ENCODE measurements around the gene KRAS. TPM values are rescaled to one million over a fixed set of nuclear protein-coding genes. Genes with fewer than 3 reads are reported as not detected.

Gene KRAS
- total and polyA plus RNA-seq, 5 donors from 2014 or later: 24.0 to 46.7 (median 33.4) TPM

DNA sequence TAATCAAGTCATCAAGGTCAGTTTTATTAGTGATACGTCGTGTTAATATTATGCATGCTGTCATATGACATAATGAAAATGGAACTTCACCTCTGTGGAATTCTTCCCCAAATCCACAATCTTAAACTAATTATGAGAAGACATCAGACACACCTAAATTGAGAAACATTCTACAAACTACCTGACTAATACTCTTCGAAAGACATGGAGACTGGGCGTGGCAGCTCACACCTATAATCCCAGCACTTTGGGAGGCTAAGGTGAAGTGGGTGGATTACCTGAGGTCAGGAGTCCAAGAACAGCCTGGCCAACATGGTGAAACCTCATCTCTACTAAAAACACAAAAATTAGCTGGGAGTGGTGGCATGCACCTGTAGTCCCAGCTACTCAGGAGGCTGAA lies 33.3 kb upstream of the KRAS start:
- no peak overlapping the region for H3K4me3 ChIP-seq (ENCODE audit: low read depth, low read length)
- peaks cover 27% of the 10 kb centered on the region for H3K27me3 Mint-ChIP-seq
- no peak for ATAC-seq (ENCODE audit: low read depth in 2 of 2)
- no peaks in the 10 kb centered on the region for H3K36me3 Mint-ChIP-seq
- H3K36me3 ChIP-seq (ENCODE audit: control insufficient read depth, insufficient read depth, low read length): no peaks in the 10 kb centered on the region
- no peaks in the 10 kb centered on the region for H3K27me3 ChIP-seq (ENCODE audit: control insufficient read depth, insufficient read depth, low read length)
- DNase-seq: no peak
- peaks cover 0 to 5% (median 0%) of the 10 kb centered on the region in 7 donors for H3K9me3 Mint-ChIP-seq
- H3K4me3 Mint-ChIP-seq: no peak overlapping the region
- peaks cover 18 to 43% (median 32%) of the 10 kb centered on the region in 4 donors for H3K4me1 Mint-ChIP-seq
- no peaks in the 10 kb centered on the region for H3K9me3 ChIP-seq (ENCODE audit: control insufficient read depth in 2 of 2, low read length in 2 of 2)
- peaks cover 21% of the 10 kb centered on the region for H3K4me1 ChIP-seq (ENCODE audit: control insufficient read depth, insufficient read depth, low read length, poor library complexity, severe bottlenecking)
- H3K27ac Mint-ChIP-seq: peak overlapping the region in 2 of 3 donors; percentile 73 to 85
- H3K27ac ChIP-seq (ENCODE audit: insufficient read depth, low read length, poor library complexity, severe bottlenecking): no peak overlapping the region

DNA sequence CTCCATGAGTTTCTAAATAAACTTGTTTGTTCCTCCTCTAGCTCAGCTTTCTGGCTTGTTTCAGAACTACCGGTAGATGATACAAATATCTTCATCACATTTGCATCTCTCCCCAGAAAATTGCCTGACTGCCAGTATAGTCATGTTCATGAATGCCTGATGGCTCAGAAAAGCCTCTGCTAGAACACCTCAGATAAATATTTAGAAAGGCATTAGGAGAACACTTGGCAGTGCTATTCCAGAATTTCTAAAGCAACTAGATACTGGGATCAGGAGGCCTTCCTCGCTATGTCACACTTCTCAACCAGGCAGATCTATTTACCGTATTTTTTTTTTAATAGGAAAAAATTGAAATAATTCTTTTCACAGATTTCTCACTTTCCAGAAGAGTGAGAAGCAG lies 32.3 kb upstream of the KRAS start:
- ATAC-seq (ENCODE audit: low read depth in 2 of 2) (no peak), DNase-seq (no peak)
- Mint-ChIP-seq H3K4me1 (peaks cover 18 to 49% (median 32%) of the 10 kb centered on the region in 4 donors), H3K27ac (peak overlapping the region in 2 of 3 donors; percentile 27 to 29), H3K9me3 (peaks cover 0 to 4% (median 0%) of the 10 kb centered on the region in 7 donors), H3K27me3 (peaks cover 26% of the 10 kb centered on the region), H3K4me3 (no peak overlapping the region), H3K36me3 (no peaks in the 10 kb centered on the region)
- no peak overlapping the region for H3K4me3 ChIP-seq (ENCODE audit: low read depth, low read length)
- H3K36me3 ChIP-seq (ENCODE audit: control insufficient read depth, insufficient read depth, low read length): no peaks in the 10 kb centered on the region
- peaks cover 21% of the 10 kb centered on the region for H3K4me1 ChIP-seq (ENCODE audit: control insufficient read depth, insufficient read depth, low read length, poor library complexity, severe bottlenecking)
- H3K9me3 ChIP-seq (ENCODE audit: control insufficient read depth in 2 of 2, low read length in 2 of 2): no peaks in the 10 kb centered on the region
- no peaks in the 10 kb centered on the region for H3K27me3 ChIP-seq (ENCODE audit: control insufficient read depth, insufficient read depth, low read length)
- H3K27ac ChIP-seq (ENCODE audit: insufficient read depth, low read length, poor library complexity, severe bottlenecking): no peak overlapping the region

DNA sequence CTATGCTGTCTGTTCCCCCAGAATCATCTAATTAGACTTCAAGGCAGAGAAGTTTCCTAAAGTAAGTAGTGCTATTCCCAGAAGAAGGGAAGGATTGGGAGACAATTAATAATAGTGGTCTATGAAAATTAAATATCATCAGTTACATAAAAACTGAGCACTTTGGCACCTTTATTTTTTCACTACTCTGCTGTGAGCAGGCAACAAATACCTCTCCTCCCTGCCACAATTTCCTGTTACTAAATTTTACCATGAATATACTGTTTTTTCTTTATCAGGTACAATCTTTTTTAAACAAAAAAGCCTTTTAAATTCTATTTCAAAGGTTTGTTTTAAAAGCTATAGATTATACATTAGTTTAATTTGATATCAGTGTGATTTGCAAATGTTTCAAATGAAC lies 29.4 kb upstream of the KRAS start:
- peaks cover 6% of the 10 kb centered on the region for H3K27me3 Mint-ChIP-seq
- ATAC-seq (ENCODE audit: low read depth in 2 of 2) (no peak), DNase-seq (peak in 2 of 3 donors; percentile 16 to 20)
- Histone ChIP-seq H3K27ac (ENCODE audit: insufficient read depth, low read length, poor library complexity, severe bottlenecking) (peak overlapping the region; percentile 19), H3K36me3 (ENCODE audit: control insufficient read depth, insufficient read depth, low read length) (no peaks in the 10 kb centered on the region), H3K27me3 (ENCODE audit: control insufficient read depth, insufficient read depth, low read length) (no peaks in the 10 kb centered on the region), H3K4me1 (ENCODE audit: control insufficient read depth, insufficient read depth, low read length, poor library complexity, severe bottlenecking) (peaks cover 21% of the 10 kb centered on the region), H3K9me3 (ENCODE audit: control insufficient read depth in 2 of 2, low read length in 2 of 2) (no peaks in the 10 kb centered on the region), H3K4me3 (ENCODE audit: low read depth, low read length) (peak overlapping the region; percentile 61)
- H3K4me1 Mint-ChIP-seq: peaks cover 12 to 52% (median 29%) of the 10 kb centered on the region in 4 donors
- peaks cover 0 to 4% (median 0%) of the 10 kb centered on the region in 7 donors for H3K9me3 Mint-ChIP-seq
- H3K36me3 Mint-ChIP-seq: no peaks in the 10 kb centered on the region
- H3K27ac Mint-ChIP-seq: peak overlapping the region; percentile 78 to 88 (median 84)
- peak overlapping the region in 3 of 4 donors; percentile 4 to 71 (median 57) for H3K4me3 Mint-ChIP-seq

DNA sequence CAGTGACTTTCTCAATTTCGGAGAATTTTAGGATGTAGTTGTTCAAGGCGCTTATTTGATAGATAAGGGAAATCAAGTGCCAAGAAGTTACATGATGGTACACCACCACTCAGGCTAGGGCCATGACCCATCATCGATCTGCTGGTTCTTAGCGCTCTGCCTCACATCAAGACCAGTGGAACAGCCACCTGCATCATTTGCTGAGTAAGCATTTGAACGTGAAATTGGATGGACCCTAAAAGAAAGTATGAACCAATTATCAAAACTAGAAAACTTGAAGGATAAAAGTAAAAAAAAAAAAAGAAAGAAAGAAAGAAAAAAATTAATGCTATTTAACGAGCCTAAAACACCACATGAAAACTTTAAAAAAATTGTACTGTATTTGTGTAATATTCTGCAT lies 27.5 kb upstream of the KRAS start:
- Histone ChIP-seq H3K36me3 (ENCODE audit: control insufficient read depth, insufficient read depth, low read length) (no peaks in the 10 kb centered on the region), H3K4me3 (ENCODE audit: low read depth, low read length) (no peak overlapping the region), H3K9me3 (ENCODE audit: control insufficient read depth in 2 of 2, low read length in 2 of 2) (no peaks in the 10 kb centered on the region), H3K4me1 (ENCODE audit: control insufficient read depth, insufficient read depth, low read length, poor library complexity, severe bottlenecking) (peaks cover 21% of the 10 kb centered on the region), H3K27me3 (ENCODE audit: control insufficient read depth, insufficient read depth, low read length) (no peaks in the 10 kb centered on the region), H3K27ac (ENCODE audit: insufficient read depth, low read length, poor library complexity, severe bottlenecking) (no peak overlapping the region)
- no peak for ATAC-seq (ENCODE audit: low read depth in 2 of 2)
- no peak overlapping the region for H3K27ac Mint-ChIP-seq
- no peak overlapping the region for H3K4me3 Mint-ChIP-seq
- H3K36me3 Mint-ChIP-seq: no peaks in the 10 kb centered on the region
- peaks cover 0 to 4% (median 0%) of the 10 kb centered on the region in 7 donors for H3K9me3 Mint-ChIP-seq
- peaks cover 7 to 45% (median 29%) of the 10 kb centered on the region in 4 donors for H3K4me1 Mint-ChIP-seq
- DNase-seq: no peak
- H3K27me3 Mint-ChIP-seq: no peaks in the 10 kb centered on the region

DNA sequence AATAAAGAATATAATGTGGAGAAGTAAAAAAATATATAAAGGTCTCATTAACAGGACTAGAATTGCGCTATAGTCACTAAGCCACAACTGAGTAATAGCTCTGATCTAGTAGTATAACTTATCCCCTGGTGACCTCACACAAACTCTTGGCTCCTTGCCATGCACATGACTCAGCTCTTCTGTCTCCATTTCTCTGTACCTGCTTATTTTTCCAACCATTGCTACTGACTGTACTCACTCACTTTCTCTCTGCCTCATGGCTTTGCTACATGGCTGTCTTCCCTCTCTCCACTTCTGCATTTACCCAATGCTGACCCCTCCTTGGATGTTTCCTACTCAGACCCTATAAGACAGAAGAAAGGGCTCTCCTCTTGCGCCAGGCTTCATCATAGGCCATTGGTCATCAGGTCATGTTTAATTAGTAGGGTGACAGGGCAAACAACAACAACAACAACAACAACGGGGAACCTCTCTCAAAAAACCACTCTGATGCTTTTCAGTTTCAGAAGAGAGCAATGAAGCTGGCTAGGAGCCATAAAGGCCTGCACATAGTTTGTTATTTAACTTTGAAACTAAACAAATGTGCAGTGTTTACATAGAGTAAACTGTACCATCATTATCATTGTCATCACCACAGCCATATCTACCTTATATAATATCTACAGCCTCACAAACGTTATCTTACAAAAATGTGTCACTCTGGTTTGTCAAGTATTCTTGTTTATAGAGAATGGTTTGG lies 25.6 kb upstream of the KRAS start:
- Mint-ChIP-seq H3K4me1 (peaks cover 7 to 32% (median 18%) of the 10 kb centered on the region in 4 donors), H3K4me3 (no peak overlapping the region), H3K27me3 (no peaks in the 10 kb centered on the region), H3K27ac (peak overlapping the region in 2 of 3 donors; percentile 6 to 12), H3K9me3 (peaks cover 0 to 4% (median 0%) of the 10 kb centered on the region in 7 donors), H3K36me3 (no peaks in the 10 kb centered on the region)
- Histone ChIP-seq H3K27me3 (ENCODE audit: control insufficient read depth, insufficient read depth, low read length) (no peaks in the 10 kb centered on the region), H3K4me3 (ENCODE audit: low read depth, low read length) (no peak overlapping the region), H3K9me3 (ENCODE audit: control insufficient read depth in 2 of 2, low read length in 2 of 2) (no peaks in the 10 kb centered on the region), H3K4me1 (ENCODE audit: control insufficient read depth, insufficient read depth, low read length, poor library complexity, severe bottlenecking) (peaks cover 19% of the 10 kb centered on the region), H3K36me3 (ENCODE audit: control insufficient read depth, insufficient read depth, low read length) (no peaks in the 10 kb centered on the region), H3K27ac (ENCODE audit: insufficient read depth, low read length, poor library complexity, severe bottlenecking) (no peak overlapping the region)
- ATAC-seq (ENCODE audit: low read depth in 2 of 2) (peak; percentile 34 to 48), DNase-seq (peak in 1 of 3 donors; percentile 10)

DNA sequence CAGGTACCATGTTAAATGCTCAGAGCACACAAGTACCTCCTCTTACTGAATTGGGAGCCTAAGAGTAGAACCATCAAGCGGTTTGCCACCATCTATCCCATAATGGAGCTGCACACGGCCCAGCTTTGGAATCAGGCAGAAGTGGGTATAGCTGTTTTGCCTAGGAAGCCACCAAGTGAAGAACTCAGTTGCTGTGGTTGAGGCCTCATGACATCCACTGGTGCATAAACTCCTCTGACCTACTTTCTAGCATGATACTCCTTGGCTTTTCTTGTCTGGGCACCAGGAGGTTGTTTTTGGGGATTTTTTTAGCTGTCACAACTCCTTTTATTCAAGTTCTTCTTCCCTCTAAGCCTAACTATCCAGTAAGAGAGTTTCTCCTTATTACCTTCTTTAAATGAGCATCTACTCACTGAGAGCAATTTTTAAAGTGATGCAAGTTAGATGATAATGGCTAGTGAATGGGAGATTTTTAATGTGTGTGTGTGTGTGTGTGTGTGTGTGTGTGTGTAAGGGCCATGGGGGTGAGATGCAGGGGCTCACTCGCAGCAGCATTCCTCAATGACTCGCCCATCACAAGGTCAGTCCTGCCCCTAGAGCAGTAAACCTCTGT lies 20.9 kb upstream of the KRAS start:
- peaks cover 15% of the 10 kb centered on the region for H3K27me3 Mint-ChIP-seq
- no peaks in the 10 kb centered on the region for H3K36me3 Mint-ChIP-seq
- peaks cover 0 to 4% (median 3%) of the 10 kb centered on the region in 4 donors for H3K4me1 Mint-ChIP-seq
- DNase-seq: no peak
- Histone ChIP-seq H3K9me3 (ENCODE audit: control insufficient read depth in 2 of 2, low read length in 2 of 2) (no peaks in the 10 kb centered on the region), H3K4me1 (ENCODE audit: control insufficient read depth, insufficient read depth, low read length, poor library complexity, severe bottlenecking) (no peaks in the 10 kb centered on the region), H3K36me3 (ENCODE audit: control insufficient read depth, insufficient read depth, low read length) (no peaks in the 10 kb centered on the region), H3K4me3 (ENCODE audit: low read depth, low read length) (no peak overlapping the region), H3K27ac (ENCODE audit: insufficient read depth, low read length, poor library complexity, severe bottlenecking) (no peak overlapping the region), H3K27me3 (ENCODE audit: control insufficient read depth, insufficient read depth, low read length) (no peaks in the 10 kb centered on the region)
- no peak overlapping the region for H3K27ac Mint-ChIP-seq
- H3K9me3 Mint-ChIP-seq: peaks cover 0 to 2% (median 0%) of the 10 kb centered on the region in 7 donors
- ATAC-seq (ENCODE audit: low read depth in 2 of 2): no peak
- no peak overlapping the region for H3K4me3 Mint-ChIP-seq

DNA sequence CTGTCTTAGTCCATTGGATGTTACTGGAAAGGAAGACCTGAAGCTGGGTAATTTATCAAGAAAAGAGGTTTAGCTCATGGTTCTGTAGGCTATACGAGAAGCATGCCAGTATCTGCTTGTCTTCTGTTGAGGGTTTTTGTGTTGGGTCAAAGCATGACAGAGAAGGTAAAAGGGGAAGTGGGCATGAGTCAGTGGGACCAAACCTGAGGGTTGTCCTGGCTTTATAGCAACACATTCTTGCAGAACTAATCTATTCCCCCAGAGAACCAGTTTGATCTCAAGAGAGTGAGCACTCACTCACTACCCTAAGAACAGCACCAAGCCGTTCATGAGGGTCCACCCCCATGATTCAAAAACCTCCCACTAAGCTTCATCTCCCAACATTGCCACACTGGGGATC lies 19.0 kb upstream of the KRAS start:
- Histone ChIP-seq H3K4me3 (ENCODE audit: low read depth, low read length) (no peak overlapping the region), H3K27me3 (ENCODE audit: control insufficient read depth, insufficient read depth, low read length) (no peaks in the 10 kb centered on the region), H3K27ac (ENCODE audit: insufficient read depth, low read length, poor library complexity, severe bottlenecking) (no peak overlapping the region), H3K36me3 (ENCODE audit: control insufficient read depth, insufficient read depth, low read length) (no peaks in the 10 kb centered on the region), H3K4me1 (ENCODE audit: control insufficient read depth, insufficient read depth, low read length, poor library complexity, severe bottlenecking) (no peaks in the 10 kb centered on the region), H3K9me3 (ENCODE audit: control insufficient read depth in 2 of 2, low read length in 2 of 2) (no peaks in the 10 kb centered on the region)
- no peak for DNase-seq
- peaks cover 22% of the 10 kb centered on the region for H3K27me3 Mint-ChIP-seq
- peak; percentile 37 to 44 for ATAC-seq (ENCODE audit: low read depth in 2 of 2)
- peaks cover 0 to 2% (median 0%) of the 10 kb centered on the region in 7 donors for H3K9me3 Mint-ChIP-seq
- H3K36me3 Mint-ChIP-seq: no peaks in the 10 kb centered on the region
- H3K4me3 Mint-ChIP-seq: no peak overlapping the region
- H3K27ac Mint-ChIP-seq: no peak overlapping the region
- peaks cover 0 to 4% (median 0%) of the 10 kb centered on the region in 4 donors for H3K4me1 Mint-ChIP-seq
